HepG2 (cell line): ENCODE results near the gene JPH2. TPM values are rescaled to one million over a fixed set of nuclear protein-coding genes. Genes with fewer than 3 reads are reported as not detected.

Experiments
- ATAC-seq: fragments of 200-7000 bp; cut with Tn5 transposase; 3 replicates; pipeline ENCODE4 v1.9.1; 2020; ENCODE audit warnings: mild to moderate bottlenecking, moderate library complexity
- BruUV-seq: library from RNA; stranded (reverse); fragments of 400-500 nt; replicated peaks from 2 replicates; lab custom pipeline; 2021; lab: Mats Ljungman, UMichigan
- CTCF ChIA-PET: fragments of 300-600 bp; formaldehyde crosslinking; extraction: SDS; loops from one replicate; lab custom pipeline; 2021; ENCODE audit warnings: low total read pairs, inconsistent platforms, low intra/inter-chr PET ratio; lab: Yijun Ruan, JAX
- POLR2A ChIA-PET: fragments of 350-600 bp; sonication (Branson Sonifier 250); formaldehyde crosslinking; loops from one replicate; lab custom pipeline; 2020; ENCODE audit warnings: antibody characterized with exemption, inconsistent platforms; lab: Yijun Ruan, JAX
- DNase-seq: peaks from one replicate; pipeline ENCODE4 v3.0.0-alpha.2; 2015; ENCODE audit warnings: low spot score
- FAIRE-seq: peaks from 3 replicates; lab custom pipeline; 2011; peaks lifted over from hg19 to GRCh38; lab: Jason Lieb, UNC
- H2AFZ ChIP-seq: one replicate; pipeline ENCODE4 v1.6.1; 2011; ENCODE audit warnings: low read length, inconsistent platforms
- H3K27ac ChIP-seq: fragments of 300-600 bp; 3 replicates; pipeline ENCODE4 v1.8.0; 2011; ENCODE audit warnings: mixed run types, mild to moderate bottlenecking, mixed read lengths, low read length, inconsistent platforms; ENCODE audit not compliant: insufficient read depth; ENCODE audit errors: extremely low read length
- H3K27me3 ChIP-seq, 2 experiments: fragments of 200-600 bp in 1 of 2; 2 replicates in 1 of 2; 3 replicates in 1 of 2; pipeline versions ENCODE4 v1.6.0 to v1.8.0; 2011; ENCODE audit warnings: low read length in 2 of 2, mild to moderate bottlenecking in 2 of 2, moderate library complexity in 2 of 2, inconsistent platforms in 1 of 2; ENCODE audit not compliant: insufficient read depth in 2 of 2, control insufficient read depth in 1 of 2
- H3K36me3 ChIP-seq, 2 experiments: fragments of 200-600 bp in 1 of 2; replicated peaks in 1 of 2; 2 replicates in 1 of 2; 3 replicates in 1 of 2; pipeline versions ENCODE4 v1.5.1 to v1.8.0; 2011; ENCODE audit warnings: low read length in 2 of 2, inconsistent platforms in 1 of 2; ENCODE audit not compliant: insufficient read depth in 2 of 2, control insufficient read depth in 1 of 2
- H3K4me1 ChIP-seq: 2 replicates; pipeline ENCODE4 v1.5.1; 2012; ENCODE audit warnings: low read length, inconsistent platforms; ENCODE audit not compliant: insufficient read depth
- H3K4me2 ChIP-seq: 2 replicates; pipeline ENCODE4 v1.6.0; 2011; ENCODE audit warnings: low read depth, low read length, inconsistent platforms
- H3K4me3 ChIP-seq, 3 experiments: fragments of 200-600 bp in 1 of 3; sonication (generic), shearing (Covaris generic) in 1 of 3; replicated peaks in 1 of 3; 2 replicates each; pipeline ENCODE4 v1.5.1; 2011 to 2016; ENCODE audit warnings: low read length in 3 of 3, inconsistent platforms in 2 of 3, low read depth in 2 of 3, mild to moderate bottlenecking in 2 of 3, control low read depth in 1 of 3, mixed read lengths in 1 of 3; ENCODE audit not compliant: insufficient read depth in 1 of 3
- H3K79me2 ChIP-seq: one replicate; pipeline ENCODE4 v1.6.1; 2011; ENCODE audit warnings: low read length, inconsistent platforms; ENCODE audit not compliant: insufficient read depth
- H3K9ac ChIP-seq: 2 replicates; pipeline ENCODE4 v1.6.0; 2011; ENCODE audit warnings: mild to moderate bottlenecking, low read depth, low read length, inconsistent platforms; ENCODE audit not compliant: insufficient read depth
- H3K9me3 ChIP-seq: 2 replicates; pipeline ENCODE4 v1.5.1; 2012; ENCODE audit warnings: mild to moderate bottlenecking, low read length
- H4K20me1 ChIP-seq: 2 replicates; pipeline ENCODE4 v1.6.0; 2011; ENCODE audit warnings: inconsistent platforms, mild to moderate bottlenecking, low read length, moderate library complexity; ENCODE audit not compliant: insufficient read depth
- HNRNPK ChIP-seq: fragments of 200-400 bp; formaldehyde crosslinking; IDR thresholded peaks from 2 replicates; pipeline ENCODE4 v1.6.1; 2018; ENCODE audit warnings: low read length, low read depth, moderate library complexity, mild to moderate bottlenecking; ENCODE audit not compliant: poor library complexity, severe bottlenecking
- NR2F1 ChIP-seq, 2 experiments: fragments of 450-650 bp in 1 of 2; formaldehyde crosslinking in 1 of 2; IDR thresholded peaks; 2 replicates each; pipeline versions ENCODE4 v1.5.0 to v1.6.1; 2016 to 2020; ENCODE audit warnings: mild to moderate bottlenecking in 1 of 2, missing compliant biosample characterization in 1 of 2, missing genetic modification reagents in 1 of 2, moderate library complexity in 1 of 2
- SRF ChIP-seq: IDR thresholded peaks from 2 replicates; pipeline ENCODE4 v1.6.1; 2011; ENCODE audit warnings: mild to moderate bottlenecking, low read depth, low read length, moderate library complexity
- ZBTB44 ChIP-seq: sonication (generic); formaldehyde crosslinking; IDR thresholded peaks from 2 replicates; pipeline ENCODE4 v1.4.0; 2020; ENCODE audit warnings: missing genetic modification reagents
- ZKSCAN1 ChIP-seq: fragments of 150-350 bp; IDR thresholded peaks from 2 replicates; pipeline ENCODE4 v1.6.1; 2014; ENCODE audit warnings: low read length
- ZNF10 ChIP-seq: sonication (generic); formaldehyde crosslinking; IDR thresholded peaks from 2 replicates; pipeline ENCODE4 v1.4.0; 2020; ENCODE audit warnings: mild to moderate bottlenecking, low read depth, missing genetic modification reagents, borderline replicate concordance
- ZNF562 ChIP-seq: sonication (generic); formaldehyde crosslinking; IDR thresholded peaks from 2 replicates; pipeline ENCODE4 v1.8.0; 2022; ENCODE audit warnings: missing genetic modification reagents, borderline replicate concordance
- ZNF644 ChIP-seq: IDR thresholded peaks from 2 replicates; pipeline ENCODE4 v1.6.1; 2016; ENCODE audit warnings: low read depth
- WGBS: methylation state at CpG from one replicate; pipeline ENCODE4 v1.1.6; 2017; ENCODE audit warnings: low lambda C conversion rate; 5-methylcytosine and 5-hydroxymethylcytosine counted together
- in situ Hi-C: cut with HindIII; loops from 2 replicates; pipeline ENCODE4 v1.10.0; 2017; ENCODE audit warnings: low pct_unique_long_range_greater_than_20kb; ENCODE audit not compliant: extremely low pct_ligation_motif_present
- intact Hi-C: fragments of 100-400 bp; cut with micrococcal nuclease; formaldehyde crosslinking; loops from one replicate; pipeline ENCODE4 v1.10.0; 2022; ENCODE audit not compliant: unreplicated experiment
- polyA plus RNA-seq, 8 experiments: library from polyadenylated mRNA; depleted of rRNA in 3 of 8; stranded (reverse) in 7 of 8; unstranded in 1 of 8; fragments of >200 nt; fragmentation: Illumina TruSeq in 4 of 8; extraction: Trizol in 4 of 8; gene quantifications; 2 replicates each; pipeline versions ENCODE4 v1.2.1 to v1.2.3, GENCODE V29; 2011 to 2016; ENCODE audit warnings: low read depth in 4 of 8, missing spikeins in 1 of 8, mixed read lengths in 1 of 8; ENCODE audit not compliant: insufficient read depth in 1 of 8
- total RNA-seq, 5 experiments: library from RNA; depleted of rRNA; stranded (reverse); fragments of >200 nt; fragmentation: Illumina TruSeq; extraction: Trizol; gene quantifications; 2 replicates each; pipeline ENCODE4 v1.2.3, GENCODE V29; 2016; ENCODE audit warnings: low read depth in 1 of 5

Gene JPH2
- total and polyA plus RNA-seq, 2 of the 13 experiments (the other 11 are each of a cell fraction or from before 2014, with no cell fraction given) = 0.42 TPM; not detected in 1

GRCh38 chr20:44123874-44124535, 63.0 kb downstream of the JPH2 start:
- no peaks in the 10 kb centered on the region for H4K20me1 ChIP-seq
- in situ Hi-C loops = no loop called here
- ChIA-PET CTCF (no interaction called here), POLR2A (no interaction called here)
- peaks cover 11% of the 10 kb centered on the region for H3K4me1 ChIP-seq
- H3K36me3 ChIP-seq = no peaks in the 10 kb centered on the region
- no peak; the same call in 2 of the 3 replicates for ATAC-seq
- H2AFZ ChIP-seq = no peak overlapping the region
- H3K27ac ChIP-seq = no peak overlapping the region
- no peak for FAIRE-seq
- 19% methylated on average over 8 of the region's 8 CpGs for WGBS
- peaks cover 7 to 40% of the 10 kb centered on the region in 2 experiments; a peak in 4 of 5 replicates for H3K27me3 ChIP-seq
- no peak overlapping the region for H3K4me2 ChIP-seq
- H3K9ac ChIP-seq = no peak overlapping the region
- TF ChIP-seq ZKSCAN1 = peak; percentile 23; the same call in 1 of the 2 replicates
- TF ChIP-seq NR2F1 (CRISPR knock-in tag; IDR thresholded peaks at IDR 0.05) = no peak
- TF ChIP-seq ZNF644 (CRISPR knock-in tag) = no peak
- TF ChIP-seq ZNF562 (CRISPR knock-in tag) = no peak
- TF ChIP-seq SRF = no peak
- TF ChIP-seq ZNF10 = no peak
- TF ChIP-seq, all 625 proteins: peak for 1
- DNase-seq = no peak
- intact Hi-C loops = no loop called here
- no peaks in the 10 kb centered on the region for H3K79me2 ChIP-seq
- BruUV-seq = no TSS peak
- no peak overlapping the region for H3K4me3 ChIP-seq
- no peaks in the 10 kb centered on the region for H3K9me3 ChIP-seq

GRCh38 chr20:44123251-44123650, 63.7 kb downstream of the JPH2 start:
- peaks cover 7 to 37% of the 10 kb centered on the region in 2 experiments; a peak in 4 of 5 replicates for H3K27me3 ChIP-seq
- H3K4me1 ChIP-seq = peaks cover 8% of the 10 kb centered on the region
- no peaks in the 10 kb centered on the region for H3K36me3 ChIP-seq
- FAIRE-seq = no peak
- WGBS = 14% methylated on average over 7 of the region's 7 CpGs
- TF ChIP-seq HNRNPK = no peak
- TF ChIP-seq ZBTB44 = no peak
- H3K27ac ChIP-seq = no peak overlapping the region
- in situ Hi-C loops = no loop called here
- peak; percentile 25; the same call in 2 of the 3 replicates for ATAC-seq
- CTCF ChIA-PET = no interaction called here
- no TSS peak for BruUV-seq
- intact Hi-C loops = no loop called here
- no peaks in the 10 kb centered on the region for H4K20me1 ChIP-seq
- H3K4me3 ChIP-seq = no peak overlapping the region
- H3K4me2 ChIP-seq = no peak overlapping the region
- H3K79me2 ChIP-seq = no peaks in the 10 kb centered on the region
- H3K9me3 ChIP-seq = no peaks in the 10 kb centered on the region
- H2AFZ ChIP-seq = no peak overlapping the region
- no peak for DNase-seq
- H3K9ac ChIP-seq = no peak overlapping the region
- POLR2A ChIA-PET = no interaction called here
